Measurements from ENCODE around the gene RNF2. TPM values are rescaled to one million over a fixed set of nuclear protein-coding genes. Genes with fewer than 3 reads are reported as not detected.
"Not testable (repeated sequence)": the region's sequence is repeated elsewhere in the genome, so short reads cannot be mapped to it uniquely, and the experiment has no call there.

Gene RNF2
- total RNA-seq, 1 donor from 2014 or later = 33.4 TPM

GRCh38 chr1:185063719-185064118 lies 18.4 kb downstream of the RNF2 start:
- Histone ChIP-seq H3K9me3 (ENCODE audit: control insufficient read depth in 3 of 3, low read length in 3 of 3) (no peaks in the 10 kb centered on the region), H3K4me1 (ENCODE audit: control insufficient read depth in 3 of 3, insufficient read depth in 3 of 3, low read length in 3 of 3) (peaks cover 0 to 5% (median 0%) of the 10 kb centered on the region in 3 donors), H3K27me3 (ENCODE audit: control insufficient read depth in 3 of 3, insufficient read depth in 3 of 3, low read length in 3 of 3) (no peaks in the 10 kb centered on the region), H3K9ac (ENCODE audit: low read depth in 1 of 3, low read length in 3 of 3) (no peak overlapping the region), H3K4me3 (ENCODE audit: low read length in 3 of 3) (no peak overlapping the region), H3K27ac (ENCODE audit: low read depth, low read length) (no peak overlapping the region), H3K36me3 (ENCODE audit: control insufficient read depth in 3 of 3, insufficient read depth in 3 of 3, low read length in 3 of 3) (no peaks in the 10 kb centered on the region)

DNA sequence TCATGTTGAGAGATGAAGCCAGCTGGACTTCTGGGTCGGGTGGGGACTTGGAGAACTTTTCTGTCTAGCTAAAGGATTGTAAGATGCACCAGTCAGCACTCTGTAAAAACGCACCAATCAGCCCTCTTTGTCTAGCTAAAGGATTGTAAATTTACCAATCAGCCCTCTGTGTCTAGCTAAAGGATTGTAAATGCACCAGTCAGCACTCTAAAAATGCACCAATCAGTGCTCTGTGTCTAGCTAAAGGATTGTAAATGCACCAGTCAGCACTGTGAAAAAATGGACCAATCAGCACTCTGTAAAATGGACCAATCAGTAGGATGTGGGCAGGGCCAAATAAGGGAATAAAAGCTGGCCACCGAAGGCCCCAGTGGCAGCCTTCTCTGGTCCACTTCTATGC lies 19.6 kb downstream of the RNF2 start:
- H3K27me3 ChIP-seq (ENCODE audit: control insufficient read depth in 3 of 3, insufficient read depth in 3 of 3, low read length in 3 of 3); H3K9ac ChIP-seq (ENCODE audit: low read depth in 1 of 3, low read length in 3 of 3); H3K4me1 ChIP-seq (ENCODE audit: control insufficient read depth in 3 of 3, insufficient read depth in 3 of 3, low read length in 3 of 3); H3K4me3 ChIP-seq (ENCODE audit: low read length in 3 of 3); H3K36me3 ChIP-seq (ENCODE audit: control insufficient read depth in 3 of 3, insufficient read depth in 3 of 3, low read length in 3 of 3); H3K27ac ChIP-seq (ENCODE audit: low read depth, low read length); H3K9me3 ChIP-seq (ENCODE audit: control insufficient read depth in 3 of 3, low read length in 3 of 3): not testable (repeated sequence)

GRCh38 chr1:185066181-185066580 lies 20.8 kb downstream of the RNF2 start:
- Histone ChIP-seq H3K9me3 (ENCODE audit: control insufficient read depth in 3 of 3, low read length in 3 of 3) (no peaks in the 10 kb centered on the region), H3K27me3 (ENCODE audit: control insufficient read depth in 3 of 3, insufficient read depth in 3 of 3, low read length in 3 of 3) (no peaks in the 10 kb centered on the region), H3K4me3 (ENCODE audit: low read length in 3 of 3) (no peak overlapping the region), H3K36me3 (ENCODE audit: control insufficient read depth in 3 of 3, insufficient read depth in 3 of 3, low read length in 3 of 3) (no peaks in the 10 kb centered on the region), H3K4me1 (ENCODE audit: control insufficient read depth in 3 of 3, insufficient read depth in 3 of 3, low read length in 3 of 3) (peaks cover 0 to 3% (median 0%) of the 10 kb centered on the region in 3 donors), H3K27ac (ENCODE audit: low read depth, low read length) (no peak overlapping the region), H3K9ac (ENCODE audit: low read depth in 1 of 3, low read length in 3 of 3) (no peak overlapping the region)

GRCh38 chr1:185068341-185068740 lies 23.0 kb downstream of the RNF2 start:
- Histone ChIP-seq H3K9ac (ENCODE audit: low read depth in 1 of 3, low read length in 3 of 3) (no peak overlapping the region), H3K36me3 (ENCODE audit: control insufficient read depth in 3 of 3, insufficient read depth in 3 of 3, low read length in 3 of 3) (no peaks in the 10 kb centered on the region), H3K4me1 (ENCODE audit: control insufficient read depth in 3 of 3, insufficient read depth in 3 of 3, low read length in 3 of 3) (peaks cover 0 to 3% (median 0%) of the 10 kb centered on the region in 3 donors), H3K27ac (ENCODE audit: low read depth, low read length) (no peak overlapping the region), H3K4me3 (ENCODE audit: low read length in 3 of 3) (no peak overlapping the region), H3K27me3 (ENCODE audit: control insufficient read depth in 3 of 3, insufficient read depth in 3 of 3, low read length in 3 of 3) (no peaks in the 10 kb centered on the region), H3K9me3 (ENCODE audit: control insufficient read depth in 3 of 3, low read length in 3 of 3) (no peaks in the 10 kb centered on the region)

DNA sequence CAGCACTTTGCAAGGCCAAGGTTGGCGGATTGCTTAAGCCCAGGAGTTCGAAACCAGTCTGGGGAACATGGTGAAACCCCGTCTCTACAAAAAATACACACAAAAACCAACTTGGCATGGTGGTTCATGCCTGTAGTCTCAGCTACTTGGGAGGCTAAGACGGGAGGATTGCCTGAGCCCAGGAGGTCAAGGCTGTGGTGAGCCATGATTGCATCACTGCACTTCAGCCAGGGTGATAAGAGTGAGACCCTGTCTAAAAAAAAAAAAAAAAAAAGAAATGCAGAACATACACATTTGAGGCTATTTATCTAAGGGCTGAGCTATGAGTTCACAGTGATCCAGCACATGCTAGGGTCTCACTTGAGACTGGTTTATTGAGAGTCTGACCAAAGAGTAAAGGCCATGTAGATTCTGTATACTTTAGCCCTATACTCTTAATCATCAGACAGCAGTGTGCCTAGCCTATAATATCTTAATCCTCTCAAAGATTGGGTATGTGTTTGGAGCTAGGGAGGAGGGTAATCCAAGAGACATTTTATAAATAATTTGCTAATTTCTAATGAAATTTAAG lies 23.9 kb downstream of the RNF2 start:
- H3K9me3 ChIP-seq (ENCODE audit: control insufficient read depth in 3 of 3, low read length in 3 of 3) = no peaks in the 10 kb centered on the region
- H3K27me3 ChIP-seq (ENCODE audit: control insufficient read depth in 3 of 3, insufficient read depth in 3 of 3, low read length in 3 of 3) = no peaks in the 10 kb centered on the region
- H3K4me1 ChIP-seq (ENCODE audit: control insufficient read depth in 3 of 3, insufficient read depth in 3 of 3, low read length in 3 of 3) = peaks cover 0 to 3% (median 0%) of the 10 kb centered on the region in 3 donors
- H3K36me3 ChIP-seq (ENCODE audit: control insufficient read depth in 3 of 3, insufficient read depth in 3 of 3, low read length in 3 of 3) = no peaks in the 10 kb centered on the region
- H3K9ac ChIP-seq (ENCODE audit: low read depth in 1 of 3, low read length in 3 of 3) = no peak overlapping the region
- no peak overlapping the region for H3K27ac ChIP-seq (ENCODE audit: low read depth, low read length)
- H3K4me3 ChIP-seq (ENCODE audit: low read length in 3 of 3) = no peak overlapping the region

DNA sequence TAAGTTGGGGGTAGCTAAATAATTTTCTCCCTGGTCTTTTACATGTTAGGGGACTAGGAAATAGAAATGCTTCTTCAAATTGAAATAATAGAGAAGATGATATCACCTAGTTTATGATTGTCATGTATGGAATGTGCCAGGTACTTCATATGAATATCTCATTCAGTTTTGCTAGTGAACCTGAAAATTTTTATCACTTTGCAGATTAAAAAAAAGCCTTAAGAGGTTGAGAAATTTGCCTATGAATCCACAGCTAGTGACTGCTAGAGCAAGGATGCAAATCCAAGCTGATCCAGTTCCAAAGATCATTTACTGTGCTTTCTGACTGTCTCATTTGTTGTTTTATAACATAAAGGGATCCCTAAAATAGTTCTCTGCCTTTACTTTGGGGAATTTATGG lies 24.7 kb downstream of the RNF2 start:
- Histone ChIP-seq H3K9ac (ENCODE audit: low read depth in 1 of 3, low read length in 3 of 3) (no peak overlapping the region), H3K36me3 (ENCODE audit: control insufficient read depth in 3 of 3, insufficient read depth in 3 of 3, low read length in 3 of 3) (no peaks in the 10 kb centered on the region), H3K9me3 (ENCODE audit: control insufficient read depth in 3 of 3, low read length in 3 of 3) (no peaks in the 10 kb centered on the region), H3K4me3 (ENCODE audit: low read length in 3 of 3) (no peak overlapping the region), H3K27ac (ENCODE audit: low read depth, low read length) (no peak overlapping the region), H3K4me1 (ENCODE audit: control insufficient read depth in 3 of 3, insufficient read depth in 3 of 3, low read length in 3 of 3) (peaks cover 0 to 3% (median 0%) of the 10 kb centered on the region in 3 donors), H3K27me3 (ENCODE audit: control insufficient read depth in 3 of 3, insufficient read depth in 3 of 3, low read length in 3 of 3) (no peaks in the 10 kb centered on the region)

- Histone ChIP-seq H3K27ac (ENCODE audit: low read depth, low read length) (no peak overlapping the region), H3K36me3 (ENCODE audit: control insufficient read depth in 3 of 3, insufficient read depth in 3 of 3, low read length in 3 of 3) (no peaks in the 10 kb centered on the region), H3K4me3 (ENCODE audit: low read length in 3 of 3) (no peak overlapping the region), H3K4me1 (ENCODE audit: control insufficient read depth in 3 of 3, insufficient read depth in 3 of 3, low read length in 3 of 3) (no peaks in the 10 kb centered on the region), H3K27me3 (ENCODE audit: control insufficient read depth in 3 of 3, insufficient read depth in 3 of 3, low read length in 3 of 3) (no peaks in the 10 kb centered on the region), H3K9ac (ENCODE audit: low read depth in 1 of 3, low read length in 3 of 3) (no peak overlapping the region), H3K9me3 (ENCODE audit: control insufficient read depth in 3 of 3, low read length in 3 of 3) (no peaks in the 10 kb centered on the region)
These were observed 28.4 kb downstream of the RNF2 start for GRCh38 chr1:185073725-185074124.

DNA sequence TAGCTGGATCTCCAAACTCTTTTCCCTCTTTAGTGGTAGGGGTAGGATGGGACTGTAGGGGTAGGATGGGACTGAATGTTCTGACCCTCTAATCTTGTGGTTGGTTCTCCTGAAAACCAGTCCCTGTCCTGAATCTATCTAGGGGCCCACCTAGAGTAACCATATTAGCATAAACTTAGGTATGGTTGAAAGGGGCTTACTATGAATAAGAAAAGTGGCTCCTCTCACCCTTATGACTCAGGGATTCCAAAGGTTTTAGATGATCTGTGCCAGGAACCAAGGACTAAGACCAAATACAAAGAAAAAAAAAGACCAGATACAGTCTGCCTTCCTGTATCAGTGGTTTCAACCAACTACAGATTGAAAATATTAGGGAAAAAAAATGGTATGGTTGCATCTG lies 28.9 kb downstream of the RNF2 start:
- Histone ChIP-seq H3K9me3 (ENCODE audit: control insufficient read depth in 3 of 3, low read length in 3 of 3) (no peaks in the 10 kb centered on the region), H3K4me1 (ENCODE audit: control insufficient read depth in 3 of 3, insufficient read depth in 3 of 3, low read length in 3 of 3) (no peaks in the 10 kb centered on the region), H3K4me3 (ENCODE audit: low read length in 3 of 3) (no peak overlapping the region), H3K9ac (ENCODE audit: low read depth in 1 of 3, low read length in 3 of 3) (no peak overlapping the region), H3K27ac (ENCODE audit: low read depth, low read length) (no peak overlapping the region), H3K36me3 (ENCODE audit: control insufficient read depth in 3 of 3, insufficient read depth in 3 of 3, low read length in 3 of 3) (no peaks in the 10 kb centered on the region), H3K27me3 (ENCODE audit: control insufficient read depth in 3 of 3, insufficient read depth in 3 of 3, low read length in 3 of 3) (no peaks in the 10 kb centered on the region)

DNA sequence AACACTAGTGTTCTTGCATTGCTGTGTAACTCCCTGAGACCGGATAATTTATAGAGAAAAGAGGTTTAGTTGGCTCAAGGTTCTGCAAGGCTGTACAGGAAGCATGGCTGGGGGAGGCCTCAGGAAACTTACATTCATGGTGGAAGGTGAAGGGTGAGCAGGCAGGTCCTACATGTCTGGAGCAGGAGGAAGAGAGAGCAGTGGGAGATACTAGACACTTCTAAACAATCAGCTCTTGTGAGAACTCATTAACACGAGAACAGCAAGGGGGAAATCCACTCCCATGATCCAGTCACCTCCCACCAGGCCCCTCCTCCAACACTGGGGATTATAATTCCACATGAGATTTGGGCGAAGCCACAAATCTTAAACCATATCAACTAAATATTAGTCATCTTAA lies 30.1 kb downstream of the RNF2 start:
- H3K4me3 ChIP-seq (ENCODE audit: low read length in 3 of 3) = no peak overlapping the region
- no peaks in the 10 kb centered on the region for H3K4me1 ChIP-seq (ENCODE audit: control insufficient read depth in 3 of 3, insufficient read depth in 3 of 3, low read length in 3 of 3)
- H3K36me3 ChIP-seq (ENCODE audit: control insufficient read depth in 3 of 3, insufficient read depth in 3 of 3, low read length in 3 of 3) = no peaks in the 10 kb centered on the region
- H3K27me3 ChIP-seq (ENCODE audit: control insufficient read depth in 3 of 3, insufficient read depth in 3 of 3, low read length in 3 of 3) = no peaks in the 10 kb centered on the region
- H3K9ac ChIP-seq (ENCODE audit: low read depth in 1 of 3, low read length in 3 of 3) = no peak overlapping the region
- H3K9me3 ChIP-seq (ENCODE audit: control insufficient read depth in 3 of 3, low read length in 3 of 3) = no peaks in the 10 kb centered on the region
- H3K27ac ChIP-seq (ENCODE audit: low read depth, low read length) = no peak overlapping the region

DNA sequence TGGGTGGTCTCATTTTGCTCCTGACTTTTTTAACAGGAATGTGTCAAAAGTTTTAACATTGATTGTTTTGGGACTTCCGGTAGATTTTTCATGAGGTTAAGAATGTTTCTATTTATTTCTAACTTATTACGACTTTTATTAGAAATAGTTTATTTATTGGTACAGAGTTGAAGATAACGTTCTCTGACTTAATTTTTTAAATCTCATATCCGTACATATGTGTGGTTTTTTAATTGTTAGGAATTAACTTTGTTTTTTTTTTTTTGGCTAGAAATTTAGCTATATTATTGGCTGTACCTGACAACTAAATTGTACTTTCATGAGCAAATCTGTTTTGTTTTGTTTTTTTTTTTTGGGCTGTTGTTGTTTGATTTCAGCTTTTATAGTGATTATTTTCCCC lies 32.0 kb downstream of the RNF2 start:
- no peaks in the 10 kb centered on the region for H3K27me3 ChIP-seq (ENCODE audit: control insufficient read depth in 3 of 3, insufficient read depth in 3 of 3, low read length in 3 of 3)
- no peak overlapping the region for H3K27ac ChIP-seq (ENCODE audit: low read depth, low read length)
- H3K4me1 ChIP-seq (ENCODE audit: control insufficient read depth in 3 of 3, insufficient read depth in 3 of 3, low read length in 3 of 3) = no peaks in the 10 kb centered on the region
- H3K4me3 ChIP-seq (ENCODE audit: low read length in 3 of 3) = no peak overlapping the region
- no peaks in the 10 kb centered on the region for H3K9me3 ChIP-seq (ENCODE audit: control insufficient read depth in 3 of 3, low read length in 3 of 3)
- H3K36me3 ChIP-seq (ENCODE audit: control insufficient read depth in 3 of 3, insufficient read depth in 3 of 3, low read length in 3 of 3) = no peaks in the 10 kb centered on the region
- H3K9ac ChIP-seq (ENCODE audit: low read depth in 1 of 3, low read length in 3 of 3) = no peak overlapping the region

GRCh38 chr1:185080422-185080821 lies 35.1 kb downstream of the RNF2 start:
- no peak overlapping the region for H3K9ac ChIP-seq (ENCODE audit: low read depth in 1 of 3, low read length in 3 of 3)
- no peak overlapping the region for H3K4me3 ChIP-seq (ENCODE audit: low read length in 3 of 3)
- H3K4me1 ChIP-seq (ENCODE audit: control insufficient read depth in 3 of 3, insufficient read depth in 3 of 3, low read length in 3 of 3) = no peaks in the 10 kb centered on the region
- no peak overlapping the region for H3K27ac ChIP-seq (ENCODE audit: low read depth, low read length)
- no peaks in the 10 kb centered on the region for H3K9me3 ChIP-seq (ENCODE audit: control insufficient read depth in 3 of 3, low read length in 3 of 3)
- no peaks in the 10 kb centered on the region for H3K27me3 ChIP-seq (ENCODE audit: control insufficient read depth in 3 of 3, insufficient read depth in 3 of 3, low read length in 3 of 3)
- no peaks in the 10 kb centered on the region for H3K36me3 ChIP-seq (ENCODE audit: control insufficient read depth in 3 of 3, insufficient read depth in 3 of 3, low read length in 3 of 3)
